IPS DF 19.7 (cell line): ENCODE results near the gene NUP62.

Experiments used
- DNase-seq: peaks from one replicate; pipeline ENCODE4 v3.0.0-alpha.2; 2013; ENCODE audit warnings: low read depth, low spot score

NUP62 gene

GRCh38 chr19:49881186-49881585 lies 48.1 kb downstream of the NUP62 start:
- DNase-seq, result no peak

GRCh38 chr19:49880162-49880869 lies 49.0 kb downstream of the NUP62 start:
- no peak for DNase-seq

GRCh38 chr19:49879243-49879963 lies 49.9 kb downstream of the NUP62 start:
- DNase-seq, result no peak

- no peak for DNase-seq
These were observed 50.6 kb downstream of the NUP62 start for GRCh38 chr19:49878744-49879070.

GRCh38 chr19:49877879-49878743 lies 51.2 kb downstream of the NUP62 start:
- no peak for DNase-seq

- peak; percentile 99 for DNase-seq
These were observed 52.1 kb downstream of the NUP62 start, which contains the start of the genes AKT1S1 and TBC1D17 for GRCh38 chr19:49877020-49877878. Gene AKT1S1, minus strand, starts transcription at chr19:49877355. Its CDS starts 4,060 bp downstream, at chr19:49873295. Gene TBC1D17, plus strand, starts transcription at chr19:49877702. Its CDS starts 22 bp downstream, at chr19:49877724.

GRCh38 chr19:49876422-49877019 lies 52.8 kb downstream of the NUP62 start:
- no peak for DNase-seq

GRCh38 chr19:49875857-49876421 lies 53.4 kb downstream of the NUP62 start:
- DNase-seq, result no peak

GRCh38 chr19:49875177-49875576 lies 54.1 kb downstream of the NUP62 start:
- DNase-seq, result no peak

GRCh38 chr19:49874503-49875157 lies 54.7 kb downstream of the NUP62 start:
- DNase-seq, result no peak

GRCh38 chr19:49873834-49874233 lies 55.5 kb downstream of the NUP62 start:
- DNase-seq, result no peak

GRCh38 chr19:49873129-49873521 lies 56.2 kb downstream of the NUP62 start:
- no peak for DNase-seq

- DNase-seq, result no peak
These were observed 56.8 kb downstream of the NUP62 start for GRCh38 chr19:49872245-49873128.

GRCh38 chr19:49871349-49871985 lies 57.8 kb downstream of the NUP62 start:
- DNase-seq, result no peak

GRCh38 chr19:49870309-49870901 lies 58.9 kb downstream of the NUP62 start:
- no peak for DNase-seq

GRCh38 chr19:49869484-49870308 lies 59.6 kb downstream of the NUP62 start:
- peak; percentile 100 for DNase-seq

GRCh38 chr19:49869009-49869483 lies 60.3 kb downstream of the NUP62 start:
- DNase-seq, result no peak
